Measurements from ENCODE around the gene NFATC2. TPM values are rescaled to one million over a fixed set of nuclear protein-coding genes. Genes with fewer than 3 reads are reported as not detected.

Gene NFATC2
- polyA plus RNA-seq, 1 donor from 2014 or later: not detected

- no peak overlapping the region for H3K4me2 ChIP-seq (ENCODE audit: low read length)
- no peak overlapping the region for H3K4me3 ChIP-seq (ENCODE audit: low read length)
- no peaks in the 10 kb centered on the region for H3K9me2 ChIP-seq (ENCODE audit: insufficient read depth, low read length)
- no peak overlapping the region for H3K27ac ChIP-seq (ENCODE audit: low read length)
- TF ChIP-seq MXI1 (conservative IDR thresholded peaks at IDR 0.05; ENCODE audit: poor library complexity, severe bottlenecking) (no peak), POLR2AphosphoS5 (IDR thresholded peaks at IDR 0.05) (no peak), TAF1 (IDR thresholded peaks at IDR 0.05; ENCODE audit: low read depth) (no peak), REST (IDR thresholded peaks at IDR 0.05; ENCODE audit: borderline replicate concordance) (no peak), RAD21 (conservative IDR thresholded peaks at IDR 0.05) (no peak), EP300 (conservative IDR thresholded peaks at IDR 0.05; ENCODE audit: poor library complexity, severe bottlenecking) (no peak), EZH2 (IDR thresholded peaks at IDR 0.05; ENCODE audit: borderline replicate concordance, insufficient read depth, low read length, poor library complexity, severe bottlenecking) (no peak), SMC3 (conservative IDR thresholded peaks at IDR 0.05; ENCODE audit: poor library complexity) (no peak)
- no peaks in the 10 kb centered on the region for H3K36me3 ChIP-seq (ENCODE audit: insufficient read depth, low read length)
- no peaks in the 10 kb centered on the region for H3K27me3 ChIP-seq (ENCODE audit: insufficient read depth, low read depth, low read length)
- no peaks in the 10 kb centered on the region for H4K20me1 ChIP-seq (ENCODE audit: insufficient read depth)
- H2AFZ ChIP-seq (ENCODE audit: low read depth, low read length): no peak overlapping the region
- no peaks in the 10 kb centered on the region for H3K9me3 ChIP-seq (ENCODE audit: low read length)
- no peak overlapping the region for H3K9ac ChIP-seq (ENCODE audit: low read length)
- H3K79me2 ChIP-seq (replicated peaks; ENCODE audit: insufficient read depth, low read length): no peaks in the 10 kb centered on the region
- H3F3A ChIP-seq (ENCODE audit: insufficient read depth, low read length, poor library complexity, severe bottlenecking): no peaks in the 10 kb centered on the region
Measured at GRCh38 chr20:51385646-51386530, 156.6 kb downstream of the NFATC2 start.

GRCh38 chr20:51384875-51385274, 157.6 kb downstream of the NFATC2 start:
- no peaks in the 10 kb centered on the region for H4K20me1 ChIP-seq (ENCODE audit: insufficient read depth)
- no peaks in the 10 kb centered on the region for H3K9me2 ChIP-seq (ENCODE audit: insufficient read depth, low read length)
- no peak overlapping the region for H3K27ac ChIP-seq (ENCODE audit: low read length)
- no peak overlapping the region for H2AFZ ChIP-seq (ENCODE audit: low read depth, low read length)
- no peaks in the 10 kb centered on the region for H3K9me3 ChIP-seq (ENCODE audit: low read length)
- no peak overlapping the region for H3K4me3 ChIP-seq (ENCODE audit: low read length)
- H3K36me3 ChIP-seq (ENCODE audit: insufficient read depth, low read length): no peaks in the 10 kb centered on the region
- no peak overlapping the region for H3K9ac ChIP-seq (ENCODE audit: low read length)
- no peaks in the 10 kb centered on the region for H3K27me3 ChIP-seq (ENCODE audit: insufficient read depth, low read depth, low read length)
- H3K79me2 ChIP-seq (replicated peaks; ENCODE audit: insufficient read depth, low read length): no peaks in the 10 kb centered on the region
- H3K4me2 ChIP-seq (ENCODE audit: low read length): no peak overlapping the region
- no peaks in the 10 kb centered on the region for H3F3A ChIP-seq (ENCODE audit: insufficient read depth, low read length, poor library complexity, severe bottlenecking)
- TF ChIP-seq EZH2 (IDR thresholded peaks at IDR 0.05; ENCODE audit: borderline replicate concordance, insufficient read depth, low read length, poor library complexity, severe bottlenecking): no peak
- TF ChIP-seq TAF1 (IDR thresholded peaks at IDR 0.05; ENCODE audit: low read depth): no peak
- TF ChIP-seq RAD21 (conservative IDR thresholded peaks at IDR 0.05): no peak
- TF ChIP-seq POLR2AphosphoS5 (IDR thresholded peaks at IDR 0.05): no peak
- TF ChIP-seq CTCF (IDR thresholded peaks at IDR 0.05; ENCODE audit: poor library complexity, severe bottlenecking): no peak
- TF ChIP-seq SMC3 (conservative IDR thresholded peaks at IDR 0.05; ENCODE audit: poor library complexity): no peak
- no peak for TF ChIP-seq MXI1 (conservative IDR thresholded peaks at IDR 0.05; ENCODE audit: poor library complexity, severe bottlenecking)
- TF ChIP-seq EP300 (conservative IDR thresholded peaks at IDR 0.05; ENCODE audit: poor library complexity, severe bottlenecking): no peak
